Erythroblast (primary cell): ENCODE measurements around the gene CPNE6.

Experiments
- GATA1 ChIP-seq: IDR thresholded peaks from 2 replicates; pipeline ENCODE4 v1.6.1; 2011; ENCODE audit warnings: low read depth, mild to moderate bottlenecking, control low read depth, low read length, moderate library complexity
- POLR2A ChIP-seq: IDR thresholded peaks from 2 replicates; pipeline ENCODE4 v1.6.1; 2011; ENCODE audit warnings: mild to moderate bottlenecking, low read length

DNA sequence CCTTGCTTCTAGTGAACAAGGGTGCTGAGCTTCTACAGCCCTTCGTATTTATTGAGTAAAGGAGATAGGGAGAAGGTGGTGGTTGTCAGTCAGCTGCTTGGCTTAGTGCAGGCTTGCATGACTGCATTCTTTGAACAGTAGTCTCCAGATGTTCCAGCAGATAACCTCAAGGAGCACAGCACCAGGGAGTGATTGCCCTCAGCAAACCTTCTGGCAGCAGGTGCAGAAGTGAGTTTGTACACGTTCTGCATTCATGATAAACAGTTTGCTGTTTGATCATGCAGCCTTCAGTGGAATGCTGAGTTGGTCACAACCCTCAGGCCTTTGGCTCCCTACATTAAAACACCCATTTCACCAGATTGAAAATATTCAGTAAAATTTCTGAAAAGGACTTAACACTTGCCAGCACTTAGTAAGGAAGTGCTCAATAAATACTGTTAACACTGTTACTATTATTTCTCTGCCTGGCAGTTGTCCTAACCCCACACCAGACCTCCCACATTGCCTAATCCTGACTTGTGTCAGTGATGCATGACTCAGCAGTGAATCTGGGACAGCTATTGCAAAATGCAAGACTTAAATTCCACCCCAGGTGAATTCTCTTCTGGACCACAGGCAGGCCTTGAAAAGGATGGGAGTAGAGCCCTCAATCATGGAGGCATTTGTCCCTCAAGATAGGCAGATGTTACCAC, 38.5 kb upstream of the CPNE6 start:
- TF ChIP-seq POLR2A (no peak), GATA1 (no peak)
